Inflammatory macrophage treated with lipopolysaccharide for 4 hours (primary cell): ENCODE data around the gene PLK3.
"Not testable (repeated sequence)": the region's sequence is repeated elsewhere in the genome, so short reads cannot be mapped to it uniquely, and the experiment has no call there.

ENCODE experiments used
- DNase-seq: peaks from one replicate; pipeline ENCODE4 v3.0.0-alpha.2; 2020

Gene PLK3

DNA sequence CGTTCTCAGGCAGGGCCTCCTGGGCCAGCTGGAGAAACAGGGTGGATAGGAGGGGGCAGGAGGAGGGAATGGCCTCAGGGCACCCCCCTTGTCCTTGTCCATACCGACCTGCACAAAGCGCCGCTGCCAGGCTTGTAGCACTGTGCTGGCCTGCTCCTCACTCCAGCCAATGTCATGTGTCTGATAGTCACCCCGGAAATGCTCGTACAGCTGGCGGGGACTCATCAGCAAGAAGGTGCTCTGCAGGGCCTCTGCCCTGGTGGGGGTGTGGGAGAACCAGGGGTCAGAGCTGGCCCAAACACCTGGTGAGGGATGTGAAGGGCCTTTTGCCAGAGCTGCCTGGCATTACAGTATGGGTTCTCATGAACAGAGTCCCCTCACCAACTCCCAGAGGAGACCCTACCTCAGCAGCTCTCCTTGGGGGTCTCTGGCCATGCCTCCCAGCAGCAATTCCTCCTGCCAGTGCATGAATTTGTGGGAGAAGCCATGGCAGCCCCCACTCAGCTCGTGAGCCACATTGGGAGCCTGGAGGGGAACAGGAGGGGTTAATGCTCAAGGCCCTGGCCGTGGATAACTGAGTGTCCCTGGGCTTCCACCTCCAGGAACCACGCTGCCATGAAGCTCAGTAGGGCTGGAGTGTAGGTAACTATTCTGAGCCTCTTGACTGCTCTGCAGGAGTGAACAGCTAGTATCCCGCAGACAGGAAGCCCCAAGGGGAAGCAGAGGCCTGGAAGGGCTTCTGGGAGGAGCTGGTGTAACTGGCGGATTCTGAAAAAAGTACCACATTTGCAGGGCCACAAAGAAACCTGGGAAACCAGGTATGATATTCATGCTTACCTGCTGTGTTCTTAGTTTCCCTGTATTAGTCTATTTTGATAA, 29.6 kb downstream of the PLK3 start:
- no peak for DNase-seq

DNA sequence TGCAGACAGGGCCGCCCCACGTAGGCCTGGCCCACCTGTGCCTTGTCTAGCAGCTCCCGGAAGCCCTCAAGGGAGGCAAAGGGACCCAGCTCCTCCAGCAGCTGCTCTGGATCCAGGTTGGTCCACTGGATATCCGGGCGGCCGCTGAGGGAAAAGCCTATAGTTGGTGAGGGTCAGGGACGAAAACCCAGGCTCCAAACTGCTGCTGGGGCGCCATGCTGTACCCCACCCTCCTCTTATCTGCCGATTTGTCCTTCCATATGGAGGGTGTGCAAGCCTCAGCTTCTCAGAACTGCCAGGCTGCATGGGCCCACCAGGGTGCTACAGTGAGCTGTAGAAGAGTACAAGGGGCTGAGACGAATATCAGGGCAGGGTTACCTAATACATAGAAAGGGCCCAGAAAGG, 30.7 kb downstream of the PLK3 start:
- no peak for DNase-seq

DNA sequence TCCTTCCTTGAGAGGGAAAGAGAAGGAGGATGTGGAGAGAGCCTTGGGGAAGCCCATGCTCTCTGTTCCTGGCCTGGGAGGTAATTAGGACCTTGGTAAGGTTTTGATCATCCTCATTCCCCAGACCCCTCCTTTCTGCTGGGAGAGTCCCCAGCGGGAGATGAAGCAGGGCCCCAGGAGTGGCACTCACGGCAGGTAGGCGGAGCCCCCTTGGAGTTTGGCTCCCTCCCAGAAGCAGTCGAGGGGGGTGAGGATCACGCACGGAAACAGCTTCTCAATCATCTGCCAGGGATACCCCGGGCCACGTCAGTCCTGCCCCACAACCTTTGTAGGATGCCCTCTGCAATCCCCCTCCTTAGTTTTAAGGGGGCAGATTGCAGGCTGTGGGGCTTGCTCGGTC, 31.3 kb downstream of the PLK3 start:
- no peak for DNase-seq

DNA sequence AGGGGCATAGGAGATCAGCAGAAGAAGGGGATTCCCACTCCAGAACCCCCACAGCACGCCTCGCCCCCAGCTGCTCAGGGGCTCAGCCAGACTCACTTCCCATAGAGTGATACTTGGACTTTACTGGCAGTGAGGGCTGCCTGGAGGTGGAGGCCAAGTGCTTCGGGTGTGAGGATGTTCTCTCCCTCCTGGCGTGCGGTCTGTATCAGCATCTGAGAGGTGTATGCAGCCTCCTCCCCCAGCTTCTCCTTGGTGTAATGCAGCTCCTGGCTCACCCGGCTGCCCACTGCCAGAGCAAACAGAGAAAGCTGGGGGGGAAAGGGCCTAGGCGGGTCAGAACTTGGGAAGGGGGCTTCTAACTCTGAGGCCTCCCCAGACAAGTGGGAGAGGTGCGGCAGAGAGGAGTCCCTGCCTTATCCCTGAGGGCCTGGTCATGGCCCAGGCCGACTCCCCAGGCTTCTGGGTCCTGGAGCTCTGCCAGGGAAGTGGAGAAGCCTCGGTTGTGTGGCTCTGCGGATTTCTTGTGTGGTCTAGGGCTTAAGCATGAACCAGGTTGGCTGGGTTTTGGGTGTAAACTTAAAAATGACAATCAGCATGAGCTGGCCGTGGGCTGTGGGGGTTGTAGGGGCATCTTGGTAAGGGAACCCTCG, 32.0 kb downstream of the PLK3 start:
- DNase-seq = no peak

DNA sequence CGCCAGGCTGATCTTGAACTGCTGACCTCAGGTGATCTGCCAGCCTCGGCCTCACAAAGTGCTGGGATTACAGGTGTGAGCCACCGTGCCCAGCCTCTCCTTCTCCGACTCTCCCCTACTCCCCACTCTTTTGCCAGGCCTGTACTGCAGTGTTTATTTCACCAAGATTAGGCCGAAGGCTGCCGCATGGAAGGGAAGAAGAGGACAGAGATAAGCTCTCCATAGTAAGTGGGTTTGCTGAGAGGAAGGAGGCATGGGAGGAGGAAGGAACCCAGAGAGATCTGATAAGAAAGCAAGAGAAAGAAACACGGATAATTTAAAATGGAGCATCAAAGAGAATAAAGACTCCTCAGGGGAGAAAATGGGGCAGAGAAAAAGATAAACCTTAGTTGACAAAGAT, 34.2 kb downstream of the PLK3 start:
- no peak for DNase-seq

DNA sequence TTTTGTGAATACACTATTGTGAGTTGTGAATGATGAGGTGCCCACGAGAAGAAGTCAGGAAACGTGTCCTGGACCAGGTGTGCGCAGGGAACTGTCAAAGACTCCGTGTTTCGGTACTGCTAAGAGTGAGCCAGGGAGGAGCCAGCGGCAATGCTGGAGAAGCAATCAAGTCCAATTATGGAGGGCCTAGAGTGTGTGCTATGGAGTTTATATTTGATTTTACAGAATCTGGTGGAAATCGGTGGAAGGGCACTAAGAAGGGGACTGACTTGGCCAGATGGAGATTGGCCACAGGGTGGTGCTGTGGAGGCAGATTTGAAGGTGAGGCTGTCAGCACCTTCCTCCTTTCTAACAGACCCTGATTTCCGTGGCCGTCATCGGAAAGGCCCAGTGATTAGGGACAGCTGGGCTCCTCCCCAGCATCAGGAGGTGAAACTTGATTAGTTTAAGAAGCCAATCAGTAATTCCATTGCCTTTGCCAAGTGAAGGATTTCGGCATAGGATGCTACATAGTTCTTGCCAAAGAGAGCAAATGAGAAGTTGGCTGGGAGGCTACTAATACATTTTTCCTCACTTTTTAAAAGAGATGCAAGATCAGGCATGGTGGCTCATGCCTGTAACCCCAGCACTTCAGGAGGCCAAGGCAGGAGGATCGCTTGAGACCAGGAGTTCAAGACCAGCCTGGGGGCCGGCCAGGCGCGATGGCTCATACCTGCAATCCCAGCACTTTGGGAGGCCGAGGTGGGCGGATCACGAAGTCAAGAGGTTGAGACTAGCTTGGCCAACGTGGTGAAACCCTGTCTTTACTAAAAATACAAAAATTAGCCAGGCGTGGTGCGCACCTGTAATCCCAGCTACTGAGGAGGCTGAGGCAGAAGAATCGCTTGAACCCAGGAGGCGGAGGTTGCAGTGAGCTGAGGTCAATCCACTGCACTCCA, 35.8 kb downstream of the PLK3 start:
- peak; percentile 82 for DNase-seq

DNA sequence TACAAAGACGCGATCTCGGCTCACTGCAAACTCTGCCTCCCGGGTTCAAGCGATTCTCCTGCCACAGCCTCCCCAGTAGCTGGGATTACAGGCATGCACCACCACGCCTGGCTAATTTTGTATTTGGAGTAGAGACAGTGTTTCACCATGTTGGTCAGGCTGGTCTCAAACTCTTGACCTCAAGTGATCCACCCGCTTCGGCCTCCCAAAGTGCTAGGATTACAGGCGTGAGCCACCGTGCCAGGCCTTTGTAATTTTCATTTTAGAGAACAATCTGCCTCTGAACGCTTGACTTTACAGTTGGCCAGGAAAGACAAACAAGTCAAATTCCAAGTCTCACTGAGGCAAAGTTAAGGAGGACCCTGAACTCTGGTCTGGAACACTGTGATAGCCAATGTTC, 38.1 kb downstream of the PLK3 start:
- DNase-seq = not testable (repeated sequence)

DNA sequence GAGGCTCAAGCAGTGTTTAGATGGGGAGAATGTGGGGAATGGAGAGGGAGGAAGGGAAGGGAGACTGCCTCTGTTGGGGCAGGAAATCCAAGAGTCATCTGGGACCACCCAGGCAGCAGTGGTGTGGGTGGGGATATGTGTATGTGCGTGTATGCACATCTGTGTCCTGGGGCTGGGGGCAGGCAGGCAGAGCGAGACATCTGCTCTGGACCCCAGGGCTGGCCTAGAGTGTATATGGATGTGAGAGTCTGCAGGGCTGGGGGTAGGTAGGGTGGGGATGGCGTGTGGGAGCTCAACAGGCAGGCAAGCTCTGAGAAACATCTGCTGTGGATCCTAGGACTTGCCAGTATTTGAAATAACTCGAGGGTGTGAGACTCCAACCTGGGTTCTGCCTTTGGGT, 39.4 kb downstream of the PLK3 start:
- no peak for DNase-seq

DNA sequence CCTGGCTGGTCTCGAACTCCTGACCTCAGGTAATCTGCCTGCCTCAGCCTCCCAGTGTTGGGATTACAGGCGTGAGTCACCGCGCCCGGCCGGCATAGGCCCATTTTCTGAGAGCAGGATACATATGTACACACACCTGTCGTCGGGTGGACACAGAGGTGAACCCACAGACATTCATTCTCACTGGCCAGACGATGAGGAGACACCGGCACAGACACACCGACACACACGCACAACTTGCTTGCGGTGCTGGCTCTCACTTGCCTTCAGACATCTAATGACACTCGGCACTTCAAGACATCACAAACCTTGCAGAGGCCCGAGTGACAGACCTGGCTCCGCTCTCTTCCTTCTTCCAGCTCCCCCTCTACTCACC, 42.3 kb downstream of the PLK3 start:
- no peak for DNase-seq

DNA sequence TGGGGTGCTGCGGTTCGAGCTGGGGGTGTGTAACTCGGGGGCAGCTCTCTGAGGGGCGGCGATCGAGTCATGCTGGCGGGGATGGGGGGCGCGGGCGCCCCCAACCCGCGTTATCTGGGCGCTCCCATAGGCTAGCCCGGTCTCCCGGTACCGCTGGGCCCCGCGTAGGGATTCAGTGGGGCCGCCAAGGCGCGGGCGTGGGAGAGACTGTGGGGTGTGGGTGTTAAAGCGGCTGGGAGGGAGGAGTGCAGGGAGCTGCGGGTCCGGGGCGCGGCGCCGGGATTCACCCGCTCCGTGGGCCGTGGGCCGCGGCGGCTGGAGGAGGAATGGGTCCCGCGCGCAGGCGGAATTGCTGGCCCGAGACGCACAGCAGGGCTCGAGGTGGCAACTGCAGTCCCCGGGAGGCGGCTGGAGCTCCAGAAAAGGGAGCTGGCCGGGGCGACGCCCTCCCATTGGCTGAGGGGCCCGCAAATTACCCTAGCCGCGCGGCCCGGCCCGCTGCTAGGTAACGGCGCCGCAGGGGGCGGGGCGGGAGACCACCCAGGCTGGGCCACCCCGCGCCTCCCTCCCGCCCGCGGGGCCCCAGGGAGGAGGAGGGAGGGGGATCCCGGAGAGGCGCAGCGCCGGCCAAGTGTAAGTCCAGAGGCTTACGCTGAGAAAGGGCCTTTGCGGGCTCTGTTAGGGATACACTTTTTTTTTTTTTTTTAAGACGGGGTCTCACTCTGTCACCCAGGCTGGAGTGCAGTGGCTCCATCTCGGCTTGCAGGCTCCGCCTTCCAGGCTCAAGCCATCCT, 42.9 kb downstream of the PLK3 start, which contains the start of gene PTCH2:
TSS of gene PTCH2 (minus strand) at position 392 of the 794 bp plus-strand sequence. CDS start at position 71, 321 bp downstream.
- no peak for DNase-seq

DNA sequence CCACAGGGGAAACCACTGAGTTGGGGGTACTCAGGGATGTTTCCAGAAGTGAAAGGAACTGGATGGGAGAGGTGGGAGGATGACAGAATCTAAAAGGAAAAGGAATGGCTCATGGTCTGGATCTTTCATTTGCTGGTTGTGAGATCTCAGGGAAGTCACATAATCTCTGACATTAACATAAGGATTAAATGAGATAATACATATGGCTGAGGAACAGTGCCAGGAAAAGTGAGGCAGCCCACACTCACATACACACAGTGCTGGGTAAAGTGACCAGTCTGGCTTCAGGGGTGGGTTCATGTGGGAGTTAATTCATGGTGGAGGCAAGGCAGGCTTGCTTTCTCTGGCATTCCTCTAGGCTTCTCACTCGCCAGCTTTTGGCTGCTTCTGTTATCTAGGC, 46.8 kb downstream of the PLK3 start:
- DNase-seq = no peak

DNA sequence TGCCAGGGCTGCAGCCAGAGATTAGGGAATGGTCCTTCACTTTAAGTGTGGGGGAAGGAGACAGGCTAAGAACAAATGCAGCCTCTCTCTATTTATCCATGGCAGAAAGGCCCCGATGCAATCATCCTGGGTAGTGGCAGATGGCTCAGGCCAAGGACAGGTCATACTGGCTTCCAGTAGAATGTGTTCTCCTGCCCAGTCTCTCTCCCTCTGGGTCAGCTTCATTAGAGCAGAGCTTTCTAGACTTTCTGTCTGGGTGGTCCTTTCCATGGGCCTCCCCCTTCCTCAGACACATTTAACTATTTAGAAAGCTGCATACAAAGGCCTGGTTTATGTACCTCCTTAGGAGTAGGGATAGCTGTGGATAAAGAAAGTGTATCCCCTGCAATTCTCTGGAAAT, 47.7 kb downstream of the PLK3 start:
- DNase-seq = no peak

DNA sequence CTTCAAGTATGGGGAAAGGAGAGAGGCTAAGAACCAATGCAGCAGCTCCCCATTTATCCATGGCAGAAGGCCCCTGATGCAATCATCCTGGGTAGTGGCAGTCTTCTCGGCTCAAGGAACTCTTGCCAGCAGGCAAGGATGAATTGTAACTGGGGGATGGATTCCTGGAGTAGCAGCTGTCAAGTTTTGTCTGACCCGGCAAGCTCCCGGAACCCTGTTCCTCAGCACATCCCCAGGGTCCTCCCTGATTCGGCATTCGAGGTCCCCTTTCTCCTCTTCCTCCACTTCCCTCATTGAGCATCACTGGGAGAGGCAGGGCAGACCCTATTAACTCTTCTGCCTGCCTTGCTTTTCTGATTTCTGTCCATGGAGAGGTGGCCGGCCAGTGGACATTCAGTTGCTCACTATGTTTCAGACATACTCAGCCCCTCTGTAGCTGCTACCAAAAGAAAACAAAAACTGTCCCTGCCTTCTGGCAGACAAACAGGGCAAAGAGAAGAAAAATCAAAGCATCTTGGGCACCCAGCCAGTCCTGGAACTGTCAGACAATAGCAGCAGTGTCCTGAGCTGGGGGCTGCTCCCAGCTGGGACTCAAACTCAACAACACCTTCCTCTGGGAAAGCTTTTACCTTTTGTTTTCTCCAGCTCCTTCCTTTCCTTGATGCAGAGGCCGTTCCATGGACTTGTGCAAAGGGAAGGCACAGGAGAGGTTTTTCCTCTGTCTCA, 48.4 kb downstream of the PLK3 start:
- no peak for DNase-seq

DNA sequence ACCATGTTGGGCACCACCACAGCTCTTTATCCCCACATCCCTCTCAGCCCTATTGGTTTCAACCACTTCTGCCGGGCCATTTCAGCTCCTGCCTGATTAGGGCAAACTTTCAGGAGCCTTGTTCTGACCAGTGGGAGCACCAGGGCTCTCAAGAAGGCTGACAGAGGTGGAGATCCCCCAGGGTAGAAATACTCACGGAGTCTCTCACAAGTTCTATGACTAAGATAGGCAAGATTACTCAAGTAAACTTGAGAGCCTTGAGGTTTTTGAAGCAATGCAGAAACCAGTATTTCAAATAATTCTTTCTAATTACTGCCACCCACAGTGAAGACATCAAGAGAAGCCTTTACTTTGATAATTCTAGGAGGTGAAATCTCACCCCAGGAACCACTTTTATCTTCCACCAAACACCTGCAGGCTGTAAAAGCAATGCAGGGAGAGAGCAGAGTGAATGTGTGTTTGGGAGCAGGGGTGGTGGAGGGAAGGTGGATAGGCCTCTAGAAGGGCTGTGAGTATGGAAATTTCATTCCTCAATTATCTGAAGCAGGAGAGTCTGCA, 49.5 kb downstream of the PLK3 start:
- no peak for DNase-seq

DNA sequence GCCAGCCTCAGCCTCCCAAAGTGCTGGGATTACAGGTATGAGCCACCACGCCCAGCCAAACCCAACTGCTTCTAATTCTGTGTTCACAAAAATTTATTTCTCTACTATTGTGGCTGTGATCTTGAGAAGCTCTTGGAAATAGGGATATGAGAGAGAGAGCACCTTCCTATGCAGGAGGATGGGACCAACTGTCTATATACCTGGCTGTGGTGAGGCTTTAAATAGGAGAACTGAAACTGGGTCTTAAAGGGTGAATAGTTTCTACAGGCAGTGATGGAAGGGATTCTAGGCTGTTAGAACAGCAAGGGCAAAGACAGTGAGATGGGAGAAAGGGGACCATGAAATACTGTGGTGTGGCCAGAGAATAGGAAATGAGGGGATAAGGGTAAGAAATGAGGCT, 51.1 kb downstream of the PLK3 start:
- DNase-seq = no peak

DNA sequence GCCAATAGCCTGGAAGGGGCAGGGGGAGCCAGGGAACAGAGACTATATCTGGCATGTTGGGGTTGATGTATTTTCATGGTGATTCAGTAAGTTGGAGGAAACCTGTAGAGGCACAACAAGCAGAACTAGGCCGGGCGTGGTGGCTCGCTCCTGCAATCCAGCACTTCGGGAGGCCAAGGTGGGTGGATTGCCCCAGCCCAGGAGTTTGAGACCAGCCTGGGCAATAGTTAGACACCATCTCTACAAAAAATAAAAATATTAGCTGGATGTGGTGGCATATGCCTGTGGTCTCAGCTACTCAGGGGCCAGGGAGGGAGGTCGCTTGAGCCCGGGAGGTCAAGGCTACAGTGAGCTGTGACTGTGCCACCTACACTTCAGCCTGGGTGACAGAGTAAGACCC, 53.0 kb downstream of the PLK3 start:
- no peak for DNase-seq

DNA sequence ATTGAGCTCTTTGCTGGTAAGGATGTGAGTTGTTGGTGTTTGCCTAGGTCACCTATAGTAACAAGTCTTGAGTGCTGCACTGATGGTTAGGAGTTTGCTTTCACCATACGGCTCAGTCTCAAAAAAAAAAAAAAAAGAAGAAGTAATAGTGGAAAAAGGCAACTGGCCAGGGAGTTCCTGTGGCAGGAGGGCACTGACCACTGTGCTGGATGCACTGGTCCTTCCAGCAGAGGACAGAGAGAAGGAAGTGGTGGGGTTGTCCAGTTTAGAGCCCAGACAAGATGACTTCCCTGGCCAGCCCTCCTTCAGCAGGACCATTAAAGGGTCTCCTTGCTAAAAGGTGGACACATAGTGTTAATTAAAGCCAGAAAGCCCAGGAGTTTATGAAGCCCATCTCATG, 54.8 kb downstream of the PLK3 start:
- DNase-seq = no peak
